HG03103 (cell line): ENCODE results near the gene ENTR1.

Experiments used
- ATAC-seq: cut with Tn5 transposase; IDR thresholded peaks from one replicate; pipeline ENCODE4 v1.9.1; 2021; ENCODE audit warnings: low read depth; ENCODE audit not compliant: unreplicated experiment

ENTR1 gene

DNA sequence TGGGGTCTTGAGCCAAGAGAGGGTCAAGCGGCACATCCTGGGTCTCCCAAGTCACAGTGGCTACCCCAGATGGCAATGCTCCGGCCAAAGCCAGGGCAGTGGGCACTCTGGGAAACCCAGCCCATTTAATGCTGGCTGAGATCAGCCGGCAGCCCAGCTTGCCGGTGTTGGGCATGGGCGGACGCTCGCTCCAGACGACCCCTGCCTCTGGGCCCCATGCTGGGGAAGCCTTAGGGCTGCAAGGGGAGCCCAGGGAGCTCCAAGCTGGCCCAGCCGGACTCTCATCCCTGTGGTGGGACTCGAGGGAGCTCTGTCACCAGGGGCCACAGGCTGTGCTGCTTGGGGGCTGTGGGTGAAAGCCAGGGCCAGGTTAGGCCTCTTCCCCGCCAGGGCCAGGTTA lies 31.0 kb downstream of the ENTR1 start:
- no peak for ATAC-seq

DNA sequence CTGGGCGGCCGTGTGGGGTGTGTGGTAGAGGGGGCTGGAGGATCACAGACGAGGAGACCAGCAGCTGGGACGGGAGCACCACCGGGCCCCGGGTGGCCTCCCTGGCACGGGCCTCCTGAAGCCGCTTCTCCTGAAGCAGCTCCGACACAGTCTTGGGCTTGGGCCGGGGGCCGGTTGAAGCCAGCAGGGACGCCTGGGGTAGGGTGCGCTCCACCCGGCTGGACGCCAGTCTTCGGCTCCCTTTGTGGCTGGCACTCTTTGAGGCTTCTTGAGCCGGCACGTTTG lies 31.5 kb downstream of the ENTR1 start:
- no peak for ATAC-seq

DNA sequence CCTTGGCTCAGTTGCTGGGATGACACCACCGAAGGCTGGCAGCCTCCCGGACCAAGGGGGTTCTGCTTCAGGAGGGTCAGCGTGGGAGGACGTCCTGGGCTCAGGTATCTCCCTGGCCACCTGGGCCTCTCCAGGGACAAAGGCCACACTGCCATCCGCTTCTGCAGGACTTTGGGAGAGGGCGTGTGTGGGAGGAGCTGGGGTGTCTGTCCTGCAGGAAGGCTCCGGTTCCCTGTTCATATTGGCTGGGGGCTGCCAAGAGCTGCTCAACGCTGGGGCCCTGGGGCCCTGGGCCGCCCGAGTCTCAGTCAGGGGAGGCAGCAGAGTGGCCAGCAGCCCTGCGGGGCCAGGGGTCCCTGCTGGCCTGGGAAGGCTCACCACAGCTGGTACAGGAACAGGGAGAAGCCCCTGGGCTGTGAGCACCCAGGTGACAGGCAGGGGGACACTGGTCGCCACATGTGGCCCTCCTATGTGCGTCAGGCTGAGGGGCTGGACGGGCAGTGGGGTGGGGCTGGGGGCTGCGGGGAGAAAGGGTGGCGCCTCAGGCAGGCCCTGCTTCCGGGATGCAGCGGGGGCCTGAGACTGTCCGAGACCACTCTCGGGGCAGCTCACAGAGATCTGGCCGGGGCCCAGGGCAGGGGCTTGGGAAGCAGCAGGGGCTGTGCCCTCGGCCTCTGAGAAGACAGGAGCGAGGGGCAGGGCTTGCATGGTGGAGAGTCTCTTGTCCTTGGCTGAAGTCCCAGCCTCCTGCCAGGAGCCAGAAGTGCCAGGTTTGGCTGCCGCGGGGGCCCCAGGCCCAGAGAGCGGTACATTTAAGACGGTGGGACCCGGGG lies 32.0 kb downstream of the ENTR1 start:
- no peak for ATAC-seq

DNA sequence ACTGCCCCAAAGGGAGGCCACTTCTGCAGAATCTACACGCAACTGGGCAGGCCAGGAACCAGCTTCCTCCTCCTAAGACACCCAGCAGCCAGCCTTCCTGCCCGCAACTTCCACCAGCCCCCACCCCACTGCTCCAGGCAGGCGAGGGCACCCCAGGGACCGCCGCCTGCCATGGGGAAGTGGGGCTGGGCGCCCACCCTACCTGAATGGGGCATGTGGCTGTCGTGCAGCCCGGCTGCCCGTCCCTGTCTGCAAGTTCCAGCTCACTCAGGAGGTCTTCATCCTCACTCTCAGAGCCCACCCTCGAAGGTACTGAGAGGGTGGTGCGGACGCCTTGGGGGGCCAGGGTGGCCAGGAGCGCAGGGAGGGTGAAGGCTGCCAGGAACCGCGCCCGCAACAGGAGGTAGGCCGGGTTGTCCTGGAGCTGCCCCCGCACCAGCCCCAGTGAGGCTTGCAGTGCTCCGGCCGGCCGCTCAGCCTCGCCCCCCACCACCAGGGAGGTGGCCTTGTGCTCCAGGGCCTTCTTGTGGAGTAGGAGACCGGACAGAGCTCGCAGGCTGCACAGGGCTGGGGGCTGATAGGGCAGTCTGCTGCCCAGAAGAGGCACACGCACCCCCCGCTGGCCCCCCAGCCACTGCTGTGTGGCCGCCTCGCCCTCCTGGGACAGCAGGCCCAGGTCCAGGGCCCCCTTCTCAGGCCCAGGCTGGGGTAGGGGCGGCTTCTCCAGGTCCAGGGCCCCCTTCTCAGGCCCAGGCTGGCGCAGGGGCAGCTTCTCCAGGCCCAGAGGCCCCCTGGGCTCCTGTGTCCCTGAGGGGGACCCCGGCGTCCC lies 32.9 kb downstream of the ENTR1 start:
- ATAC-seq = no peak

DNA sequence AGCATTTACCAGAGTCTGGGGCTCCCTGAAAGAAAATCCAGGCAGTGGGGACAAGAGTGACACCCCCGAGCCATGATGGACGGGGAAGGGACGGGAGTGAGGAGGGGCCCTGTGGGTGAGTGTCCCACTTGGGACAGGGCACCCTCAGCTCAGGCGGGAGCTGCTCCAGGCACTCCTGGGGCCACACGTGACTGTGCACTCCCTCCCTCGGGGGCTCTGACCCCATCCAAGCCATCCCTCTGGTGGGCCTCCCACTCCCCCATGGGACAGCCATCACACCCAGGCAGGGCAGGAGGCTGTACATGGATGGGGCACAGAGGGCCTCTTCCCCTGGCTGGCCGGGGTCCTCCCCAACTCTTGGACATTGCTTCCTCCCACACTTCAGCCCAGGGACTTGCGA lies 34.0 kb downstream of the ENTR1 start:
- ATAC-seq = no peak

DNA sequence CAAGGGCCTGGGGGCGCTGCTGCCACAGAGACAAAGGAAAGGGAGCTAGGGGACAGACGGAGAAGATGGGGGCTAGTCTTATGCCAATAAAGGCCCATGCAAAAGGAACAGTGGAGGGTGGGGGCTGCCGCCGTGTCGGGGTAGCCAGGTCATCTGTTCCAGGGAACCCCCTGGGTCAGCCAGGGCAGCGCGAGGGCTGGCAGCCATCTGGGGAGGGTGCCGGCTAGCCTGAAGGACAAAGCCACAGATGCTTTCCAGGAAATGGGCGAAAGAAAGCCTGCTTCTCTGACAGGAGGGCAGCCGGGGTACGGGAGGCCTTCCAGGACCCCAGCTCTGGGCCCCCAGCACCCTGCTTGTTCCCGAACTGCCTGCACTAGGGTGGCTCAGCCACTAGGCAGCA lies 35.3 kb downstream of the ENTR1 start:
- no peak for ATAC-seq

DNA sequence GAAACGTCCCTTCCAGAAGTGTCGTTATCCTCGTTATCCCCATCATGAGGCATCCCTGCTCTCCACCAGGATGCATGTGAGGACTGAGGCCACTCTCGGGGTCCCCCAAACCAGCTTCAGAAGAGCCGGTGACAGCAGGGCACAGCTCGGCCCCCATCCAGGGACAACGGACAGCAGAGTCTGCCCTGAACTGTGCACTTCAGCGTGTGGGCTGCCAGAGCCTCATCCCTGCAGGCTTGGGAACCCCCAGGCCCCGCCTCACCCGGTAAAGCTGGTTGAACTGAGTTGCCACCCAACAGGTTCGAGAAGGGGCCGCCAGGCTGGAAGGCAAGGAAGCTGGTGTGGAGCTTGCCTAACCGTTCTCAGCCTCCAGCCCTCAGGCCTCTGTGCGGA lies 36.2 kb downstream of the ENTR1 start:
- ATAC-seq = no peak

DNA sequence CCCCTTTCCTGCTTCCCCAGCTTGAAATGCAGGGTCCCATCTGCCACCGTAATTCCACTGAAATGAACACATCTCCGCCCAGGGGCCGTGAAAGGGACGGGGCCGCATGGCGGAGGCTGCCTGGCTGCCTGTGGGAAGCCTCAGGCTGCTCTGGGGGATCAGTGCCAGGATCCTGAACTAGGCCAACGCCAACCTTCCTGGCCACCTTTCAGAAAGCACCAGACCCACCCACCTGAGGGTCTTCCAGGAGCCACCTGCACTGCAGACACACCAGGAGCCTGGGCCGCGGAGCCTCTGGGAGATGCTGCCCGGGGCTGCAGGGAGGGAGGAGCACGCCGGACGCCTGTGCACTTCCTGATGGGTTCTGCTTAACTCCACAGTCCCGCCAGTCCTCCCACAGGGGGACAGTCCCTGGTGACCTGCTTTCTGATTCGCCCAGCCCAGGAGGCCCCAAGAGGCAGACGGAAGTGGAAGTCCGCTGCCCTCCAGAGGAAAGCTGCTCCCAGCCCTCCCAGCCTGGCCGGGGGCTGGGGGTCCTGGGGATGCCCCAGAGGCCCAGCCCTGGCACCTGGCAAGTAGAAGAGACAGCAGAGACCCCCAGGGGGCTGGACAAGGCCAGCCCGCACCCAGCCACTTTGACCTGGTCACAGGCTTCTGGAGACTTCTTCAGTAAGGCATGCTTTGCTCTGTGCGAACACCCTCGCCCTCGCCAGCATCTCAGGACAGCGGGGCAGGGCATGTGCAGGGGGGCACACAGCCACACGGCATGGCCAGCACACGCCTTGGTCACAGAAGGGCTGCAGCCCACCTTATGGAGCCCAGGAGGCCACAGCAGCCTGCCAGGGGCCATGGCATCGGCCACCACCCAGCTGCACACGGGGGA lies 36.9 kb downstream of the ENTR1 start, which contains the start of gene CARD9:
Gene CARD9, minus strand, starts transcription at position 370 of the 883 bp plus-strand sequence. CDS start 1,591 bp downstream, outside the sequence.
- ATAC-seq = no peak

DNA sequence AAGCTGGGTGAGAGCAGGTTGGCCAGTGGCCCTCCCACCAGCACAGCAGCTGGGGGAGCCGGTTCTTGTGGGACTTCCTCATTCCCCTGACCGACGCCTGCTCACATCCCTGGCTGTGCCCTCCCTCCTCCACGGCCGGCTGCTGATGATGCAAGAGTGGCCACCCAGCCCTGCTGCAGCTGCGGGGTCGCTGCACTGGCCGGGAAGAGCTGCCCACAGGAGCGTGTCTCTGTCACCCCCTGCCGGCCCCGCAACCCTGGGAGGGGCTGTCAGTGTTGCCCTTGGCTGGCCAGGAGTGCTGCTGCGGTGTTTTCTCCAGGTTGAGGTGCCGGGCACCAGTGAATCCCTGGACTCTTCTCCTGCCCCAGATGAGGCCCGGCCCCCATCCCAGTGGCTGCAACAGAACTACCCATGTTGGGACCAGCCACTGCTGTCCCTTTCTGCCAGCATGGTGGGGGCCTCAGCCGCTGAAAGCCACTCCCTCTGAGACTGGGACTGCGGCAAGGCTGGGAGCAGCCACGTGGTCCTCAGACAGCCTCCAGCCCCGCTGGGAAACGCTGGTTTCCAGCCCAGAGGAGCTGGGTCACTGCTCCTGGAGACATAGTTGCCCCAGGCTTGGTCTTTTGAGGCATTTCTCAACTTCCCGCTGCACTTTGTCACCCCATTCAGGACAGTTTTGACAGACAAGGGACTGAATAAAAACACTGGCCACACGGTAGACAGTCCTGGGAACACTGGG lies 37.7 kb downstream of the ENTR1 start:
- no peak for ATAC-seq

DNA sequence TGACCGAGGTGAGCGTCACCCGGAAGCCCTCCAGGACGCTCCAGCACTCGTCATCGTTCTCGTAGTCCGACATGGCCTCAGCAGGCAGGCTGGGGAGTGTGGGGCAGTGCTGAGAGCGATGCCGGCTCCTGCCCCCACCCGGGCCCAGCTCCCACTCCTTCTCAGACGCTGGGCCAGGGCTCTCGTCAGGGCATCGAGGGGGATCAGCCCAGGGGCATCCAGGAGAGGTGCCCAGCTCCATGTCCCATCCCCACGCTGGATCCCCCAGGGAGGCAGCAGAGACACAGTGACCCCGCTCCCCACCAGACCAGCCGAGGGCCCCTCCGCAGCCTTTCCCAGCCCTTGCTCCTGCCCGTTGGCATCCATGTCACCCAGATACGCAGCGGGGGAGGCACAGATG lies 38.4 kb downstream of the ENTR1 start:
- ATAC-seq = no peak

DNA sequence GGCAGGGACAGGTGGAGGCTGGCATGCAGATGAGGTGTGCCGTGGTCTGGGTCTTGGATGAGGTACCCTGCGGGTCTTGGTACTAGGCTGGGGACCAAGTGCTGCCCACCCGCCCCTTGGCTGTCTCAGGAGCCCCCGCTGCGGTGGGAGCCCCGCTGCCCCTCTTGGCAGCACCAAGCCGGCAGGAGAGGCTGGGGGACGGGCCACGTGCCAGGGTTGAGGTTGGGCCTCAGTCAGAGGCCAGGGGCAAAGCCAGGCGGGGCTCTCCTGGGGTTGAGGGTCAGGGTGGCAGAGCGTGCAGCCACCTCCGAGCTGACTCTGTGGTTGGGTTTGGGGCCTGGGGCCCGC lies 38.9 kb downstream of the ENTR1 start:
- ATAC-seq = no peak

DNA sequence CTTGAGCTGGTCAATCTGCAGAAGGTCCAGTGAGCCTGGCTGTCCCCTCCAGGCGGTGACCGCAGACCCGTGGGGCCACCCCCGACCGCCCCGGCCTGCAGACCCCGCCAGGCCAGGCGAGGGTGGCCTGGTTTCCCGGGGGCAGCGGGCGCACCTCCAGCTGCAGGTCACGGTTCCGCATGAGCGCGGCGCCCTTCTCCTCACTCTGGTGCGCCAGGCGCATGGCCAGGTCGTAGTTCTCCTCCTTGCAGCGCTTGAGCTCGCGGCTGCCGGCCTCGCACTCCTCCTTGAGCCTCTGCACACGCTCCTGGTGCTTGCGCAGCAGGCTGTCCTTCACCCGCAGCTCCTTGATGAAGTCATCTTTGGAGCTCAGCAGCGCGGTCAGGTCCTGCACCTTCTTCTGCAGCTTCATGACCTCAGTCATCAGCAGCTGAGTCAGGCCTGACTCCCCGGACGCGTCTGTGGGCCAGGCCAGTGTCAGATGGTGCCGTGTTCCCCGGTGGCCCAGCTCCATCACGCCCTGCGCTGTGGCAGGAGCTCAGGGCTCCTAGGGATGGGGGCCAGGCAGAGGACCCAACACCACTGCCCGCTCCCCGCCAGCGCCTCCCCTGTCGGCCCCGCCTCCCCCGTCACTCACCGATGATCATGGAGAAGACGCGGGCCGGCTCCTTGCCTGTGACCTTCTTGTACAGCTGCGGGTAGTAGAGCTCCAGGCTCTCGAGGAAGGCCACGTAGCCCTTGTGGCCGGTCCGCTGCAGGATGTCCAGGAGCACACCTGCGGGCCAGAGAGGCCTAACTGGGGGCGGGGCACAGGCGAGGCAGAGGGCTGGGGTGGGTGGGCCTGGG lies 39.5 kb downstream of the ENTR1 start:
- no peak for ATAC-seq

DNA sequence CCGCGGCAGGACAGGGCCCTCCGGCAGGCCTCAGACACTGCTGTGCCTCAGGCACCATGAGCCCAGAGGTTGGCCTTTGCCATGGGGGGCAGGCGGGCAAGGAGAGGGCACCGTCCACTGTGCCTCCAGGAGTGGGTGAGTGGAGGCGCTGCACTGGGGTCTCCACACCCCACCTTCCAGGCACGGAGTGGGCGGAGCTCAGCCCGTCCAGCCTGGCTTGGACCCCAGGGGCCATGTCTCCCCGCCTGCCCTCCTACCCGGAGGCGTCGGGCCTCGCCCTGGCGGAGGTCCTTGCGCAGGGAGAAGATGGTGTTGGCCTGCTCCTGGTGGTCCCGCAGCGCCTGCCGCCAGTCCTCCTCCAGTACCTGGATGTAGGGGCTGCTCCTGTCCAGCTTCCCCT lies 40.4 kb downstream of the ENTR1 start:
- no peak for ATAC-seq

DNA sequence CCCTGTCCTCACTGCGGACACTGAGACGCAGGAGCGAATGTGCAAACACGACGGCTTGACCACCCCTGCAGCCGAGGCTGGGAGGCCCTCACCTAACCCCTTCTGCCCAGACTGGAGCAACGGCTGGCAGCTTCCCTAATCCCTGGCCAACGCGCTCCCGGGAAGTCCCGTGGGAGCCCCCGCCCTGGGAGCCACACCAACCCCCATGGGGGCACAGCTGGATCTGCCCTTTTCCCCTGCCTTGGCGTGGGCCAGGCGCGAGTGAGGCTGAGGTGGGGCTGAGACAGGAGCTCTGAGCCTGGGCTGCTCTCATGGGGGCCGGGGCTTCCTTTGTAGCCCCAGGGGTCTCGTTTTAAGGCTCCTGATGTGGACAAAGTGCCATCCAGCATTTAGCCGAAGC lies 42.2 kb downstream of the ENTR1 start:
- no peak for ATAC-seq

DNA sequence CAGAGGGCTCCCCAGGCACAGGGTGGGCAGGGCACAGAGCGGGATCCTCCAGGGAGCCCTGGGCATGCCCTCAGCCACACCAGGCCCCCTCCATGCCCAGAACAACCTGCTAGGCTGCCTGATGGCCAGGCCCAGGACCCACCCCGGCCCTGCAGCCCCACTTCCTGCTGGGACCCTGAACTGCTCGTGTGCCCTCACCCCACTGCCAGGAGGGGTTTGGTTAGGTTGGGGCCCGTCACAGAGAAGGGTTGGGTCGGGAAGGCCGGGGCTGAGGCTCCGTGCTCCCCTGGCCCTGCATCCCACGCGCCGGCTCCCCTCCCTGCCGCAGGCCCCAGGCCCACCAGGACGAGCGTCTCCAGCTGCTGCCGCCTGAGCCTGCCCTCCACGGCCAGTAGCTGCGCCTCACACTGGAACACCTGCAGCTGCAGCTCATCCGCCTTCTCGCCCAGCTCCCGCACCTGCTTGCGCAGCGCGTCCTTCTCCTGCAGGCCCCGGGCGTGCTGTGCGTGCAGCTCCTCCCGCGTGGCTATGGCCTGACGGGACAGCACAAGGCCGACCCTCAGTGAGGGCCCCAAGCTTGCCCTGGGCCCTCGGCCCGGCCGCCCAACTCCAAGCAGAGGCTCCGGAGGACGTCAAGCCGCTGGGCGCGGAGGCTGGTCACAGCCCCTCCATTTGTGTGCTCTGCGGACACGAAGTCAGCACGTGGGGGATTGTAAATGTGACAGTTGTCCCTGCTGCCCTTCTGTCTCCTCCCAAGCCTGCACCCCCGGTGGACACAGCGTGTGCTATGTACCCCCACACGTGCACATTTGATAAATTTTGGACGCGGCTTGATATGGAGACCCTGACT lies 42.9 kb downstream of the ENTR1 start:
- ATAC-seq = no peak

DNA sequence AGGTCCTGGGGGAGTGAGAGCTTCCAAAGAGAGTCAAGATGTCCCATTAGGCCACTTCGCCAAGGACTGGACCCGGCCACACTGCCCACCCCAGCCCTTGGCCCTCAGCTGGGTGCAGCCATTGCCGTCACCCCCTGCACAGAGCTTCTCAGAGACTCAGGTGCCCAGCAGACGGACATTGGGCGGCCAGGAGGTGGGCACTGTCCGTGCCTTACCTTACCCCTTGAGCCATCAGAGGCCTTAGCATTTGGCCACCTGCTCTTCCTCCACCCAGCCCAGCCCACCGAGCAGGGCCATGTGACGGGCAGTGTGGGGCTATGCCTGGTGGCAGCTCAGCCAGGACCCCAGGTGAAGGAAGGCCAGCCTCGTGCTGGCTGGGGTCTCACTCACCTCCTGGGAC lies 43.6 kb downstream of the ENTR1 start:
- no peak for ATAC-seq

DNA sequence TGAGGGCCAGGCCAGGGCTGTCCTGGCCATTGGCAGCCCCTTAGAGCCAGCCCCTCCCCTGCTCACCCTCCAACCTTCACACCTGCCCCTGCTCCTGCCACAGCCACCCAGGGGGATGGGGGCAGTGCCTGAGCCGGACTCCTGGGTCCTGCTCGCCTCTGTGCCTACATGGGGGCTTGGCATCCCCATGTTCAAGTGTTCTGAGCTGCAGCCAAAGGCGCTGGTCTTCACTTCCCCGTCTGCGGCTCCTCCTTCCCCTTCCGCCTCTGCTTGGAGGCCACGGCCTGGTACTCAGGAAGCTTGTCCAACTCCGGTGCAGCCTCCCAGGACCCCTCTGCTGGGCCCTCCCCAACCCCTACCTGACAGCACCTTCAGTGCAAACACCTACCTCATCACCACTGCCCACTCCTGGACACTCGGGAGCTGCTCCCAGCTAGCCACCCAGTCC lies 44.6 kb downstream of the ENTR1 start:
- no peak for ATAC-seq

DNA sequence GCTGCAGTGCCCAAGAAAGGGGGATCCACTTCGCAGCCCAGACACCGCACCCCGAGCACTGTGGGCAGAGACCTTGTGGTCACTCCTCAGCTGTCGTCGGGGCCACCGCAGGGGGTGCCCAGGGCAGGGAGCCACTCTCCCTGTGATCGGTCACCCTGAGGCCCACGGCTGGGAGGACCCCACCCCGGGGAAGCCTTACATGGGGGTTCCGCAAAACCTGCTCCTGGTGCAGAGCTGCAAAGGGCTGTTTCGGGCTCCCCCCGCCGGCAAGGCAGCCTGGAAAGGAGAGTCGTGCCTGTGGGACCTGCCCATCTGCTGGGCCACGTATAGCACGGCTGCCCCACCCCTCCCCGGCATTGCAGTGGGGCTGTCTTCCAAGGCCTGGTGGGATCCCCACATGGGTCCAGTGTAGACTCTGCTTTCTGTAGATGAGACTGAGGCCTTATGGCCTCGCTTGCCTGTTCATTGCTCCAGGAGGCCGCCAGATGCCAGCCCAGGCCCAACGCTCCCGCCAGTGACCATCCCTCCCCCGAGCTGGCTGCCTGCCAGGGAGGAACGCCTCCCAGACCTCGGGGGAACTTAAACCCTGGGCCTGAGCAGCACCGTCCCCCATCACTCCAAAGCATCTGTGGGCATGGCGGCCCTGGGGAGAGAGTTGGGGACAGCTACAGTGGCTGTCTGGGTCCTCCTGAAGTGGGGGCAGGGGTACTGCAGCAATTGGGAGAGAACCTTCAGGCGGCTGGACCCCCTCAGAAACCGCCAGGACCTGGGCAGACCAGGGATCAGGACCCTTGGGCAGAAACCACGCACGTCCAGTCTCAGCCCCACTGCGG lies 45.3 kb downstream of the ENTR1 start:
- no peak for ATAC-seq
